A549 (cell line): ENCODE results near the gene CLC. TPM values are rescaled to one million over a fixed set of nuclear protein-coding genes. Genes with fewer than 3 reads are reported as not detected.

Source experiments
- ATAC-seq, 2 experiments: fragments of 200-7000 bp in 1 of 2; fragments of >200 bp in 1 of 2; cut with Nextera tagmentation in 1 of 2; cut with Tn5 transposase in 1 of 2; 3 replicates each; pipeline versions ENCODE4 v1.8.0 to v1.9.1; 2018 to 2020; ENCODE audit warnings: mild to moderate bottlenecking in 1 of 2, moderate library complexity in 1 of 2
- CTCF ChIA-PET: fragments of 300-600 bp; sonication (Branson Sonifier 250); formaldehyde crosslinking; extraction: SDS; loops from one replicate; lab custom pipeline; 2021; ENCODE audit warnings: antibody characterized with exemption, inconsistent platforms; lab: Yijun Ruan, JAX
- POLR2A ChIA-PET: fragments of 350-600 bp; formaldehyde crosslinking; extraction: SDS; loops from one replicate; lab custom pipeline; 2021; ENCODE audit warnings: antibody characterized with exemption, inconsistent platforms; lab: Yijun Ruan, JAX
- DNase-seq, 2 experiments: peaks; one replicate each; pipeline versions ENCODE4 v3.0.0 to v3.0.0-alpha.2; 2011 to 2016; ENCODE audit warnings: low read depth in 1 of 2, low spot score in 1 of 2
- FAIRE-seq: peaks from 2 replicates; lab custom pipeline; 2011; peaks lifted over from hg19 to GRCh38; lab: Jason Lieb, UNC
- H3K27ac ChIP-seq, 2 experiments: fragments of >200 bp; sonication (Bioruptor Twin); formaldehyde crosslinking; 3 replicates each; pipeline ENCODE4 v1.5.1; 2016 to 2017
- H3K4me1 ChIP-seq: fragments of >200 bp; sonication (Bioruptor Twin); formaldehyde crosslinking; 3 replicates; pipeline ENCODE4 v1.6.1; 2016
- H3K4me2 ChIP-seq: fragments of >200 bp; sonication (Bioruptor Twin); formaldehyde crosslinking; 3 replicates; pipeline ENCODE4 v1.6.1; 2016
- H3K4me3 ChIP-seq: fragments of >200 bp; sonication (Bioruptor Twin); formaldehyde crosslinking; 3 replicates; pipeline ENCODE4 v1.5.1; 2016
- H3K9me3 ChIP-seq: fragments of >200 bp; sonication (Bioruptor Twin); formaldehyde crosslinking; 3 replicates; pipeline ENCODE4 v1.6.1; 2016
- EP300 ChIP-seq, 2 experiments: fragments of >200 bp; sonication (Bioruptor Twin); formaldehyde crosslinking; IDR thresholded peaks; 2 replicates in 1 of 2; 3 replicates in 1 of 2; pipeline ENCODE4 v1.6.1; 2016 to 2017
- WGBS: methylation state at CpG from one replicate; pipeline ENCODE4 v1.1.6; 2017; ENCODE audit errors: missing lambda C conversion rate; 5-methylcytosine and 5-hydroxymethylcytosine counted together
- polyA plus RNA-seq, 4 experiments: library from polyadenylated mRNA; depleted of rRNA in 3 of 4; stranded (reverse); fragments of >200 nt; fragmentation: RNase III in 1 of 4; extraction: RNeasy Plus Mini Kit Qiagen cat#74134 plus additional on column Dnase treatment in 1 of 4; gene quantifications; 2 replicates in 3 of 4; 3 replicates in 1 of 4; pipeline ENCODE4 v1.2.3, GENCODE V29; 2011 to 2017
- small RNA-seq, 6 experiments: library from RNA; depleted of rRNA; stranded (forward); fragments of <200 nt; gene quantifications; one replicate each; pipeline ENCODE3, GENCODE V24; 2012

Gene CLC
- polyA plus RNA-seq, 2 of the 4 experiments (the other 2 are of a cell fraction), result not detected

DNA sequence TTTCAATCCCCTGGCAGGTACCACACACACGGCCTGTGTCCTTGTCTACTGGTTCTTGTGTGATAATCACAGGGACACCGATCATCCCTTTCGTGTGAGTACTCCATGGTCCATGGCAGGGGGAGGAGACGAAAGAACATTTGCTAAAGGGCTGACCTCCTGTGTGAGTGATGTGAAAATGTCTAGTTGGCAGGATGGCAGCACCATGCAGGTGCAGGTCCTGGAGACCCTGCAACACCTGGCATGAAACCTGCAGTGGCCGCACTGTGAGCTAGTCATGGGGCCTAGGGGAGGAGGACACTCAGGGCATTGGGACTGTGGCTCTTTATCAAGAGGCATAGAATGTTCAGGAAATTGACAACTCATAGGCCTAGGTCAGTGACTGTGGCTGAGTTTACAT, 56.4 kb downstream of the CLC start:
- Histone ChIP-seq H3K9me3 (0 out of 3 replicates have a peak, but pooled peaks cover 1% of the 10 kb centered on the region), H3K27ac (no peak overlapping the region), H3K4me2 (no peak overlapping the region), H3K4me1 (peaks cover 5% of the 10 kb centered on the region; the same call in 1 of the 3 replicates), H3K4me3 (no peak overlapping the region)
- 74% methylated on average over 5 of the region's 5 CpGs for WGBS
- FAIRE-seq (no peak), ATAC-seq (no peak), DNase-seq (no peak)
- TF ChIP-seq EP300 (IDR thresholded peaks at IDR 0.05), result no peak
- POLR2A ChIA-PET, result no interaction called here
- CTCF ChIA-PET, result interaction anchor here (1.2 to 5.9 kb wide), 3 partner anchors 10 to 130 kb away, joined by 3 to 53 read pairs (median 16); no protein-coding TSS in a partner anchor

Small RNA genes lying within 50 kb of the gene (small RNA-seq; reads per million reads assigned to genes)
- 0 reads per million in 6 experiments for gene RPS29P27

Other genes starting within 250 kb of the CLC start
- gene DLL3, start 239.1 kb downstream of the CLC start, polyA plus RNA-seq (2011; rRNA removed), result 6.8 and 8.3 TPM in 2 replicates
- gene DLL3, start 239.1 kb downstream of the CLC start, polyA plus RNA-seq (2017; fragmentation: RNase III; extraction: RNeasy Plus Mini Kit Qiagen cat#74134 plus additional on column Dnase treatment), result 6.7 TPM in 3 replicates
- gene SELENOV, start 222.9 kb downstream of the CLC start, polyA plus RNA-seq (2011; rRNA removed), result not detected in 2 replicates
- not detected in 3 replicates for gene SELENOV, start 222.9 kb downstream of the CLC start, polyA plus RNA-seq (2017; fragmentation: RNase III; extraction: RNeasy Plus Mini Kit Qiagen cat#74134 plus additional on column Dnase treatment)
- 9.4 and 10.9 TPM in 2 replicates for gene EID2B, start 205.2 kb downstream of the CLC start, polyA plus RNA-seq (2011; rRNA removed)
- 9.2 to 10.1 TPM (median 9.3 TPM) in 3 replicates for gene EID2B, start 205.2 kb downstream of the CLC start, polyA plus RNA-seq (2017; fragmentation: RNase III; extraction: RNeasy Plus Mini Kit Qiagen cat#74134 plus additional on column Dnase treatment)
- 23.2 and 26.1 TPM in 2 replicates for gene EID2, start 197.9 kb downstream of the CLC start, polyA plus RNA-seq (2011; rRNA removed)
- gene EID2, start 197.9 kb downstream of the CLC start, polyA plus RNA-seq (2017; fragmentation: RNase III; extraction: RNeasy Plus Mini Kit Qiagen cat#74134 plus additional on column Dnase treatment), result 49.2 to 53.0 TPM (median 52.9 TPM) in 3 replicates
- not detected in 2 replicates for gene LGALS13, start 135.5 kb downstream of the CLC start, polyA plus RNA-seq (2011; rRNA removed)
- not detected in 3 replicates for gene LGALS13, start 135.5 kb downstream of the CLC start, polyA plus RNA-seq (2017; fragmentation: RNase III; extraction: RNeasy Plus Mini Kit Qiagen cat#74134 plus additional on column Dnase treatment)
- not detected in 2 replicates for gene LGALS16, start 82.1 kb downstream of the CLC start, polyA plus RNA-seq (2011; rRNA removed)
- gene LGALS16, start 82.1 kb downstream of the CLC start, polyA plus RNA-seq (2017; fragmentation: RNase III; extraction: RNeasy Plus Mini Kit Qiagen cat#74134 plus additional on column Dnase treatment), result not detected in 3 replicates
- gene LGALS14, start 33.5 kb downstream of the CLC start, polyA plus RNA-seq (2011; rRNA removed), result not detected in 2 replicates
- gene LGALS14, start 33.5 kb downstream of the CLC start, polyA plus RNA-seq (2017; fragmentation: RNase III; extraction: RNeasy Plus Mini Kit Qiagen cat#74134 plus additional on column Dnase treatment), result not detected in 3 replicates
- gene LEUTX, start 40.8 kb upstream of the CLC start, polyA plus RNA-seq (2011; rRNA removed), result not detected in 2 replicates
- gene LEUTX, start 40.8 kb upstream of the CLC start, polyA plus RNA-seq (2017; fragmentation: RNase III; extraction: RNeasy Plus Mini Kit Qiagen cat#74134 plus additional on column Dnase treatment), result not detected in 3 replicates
- 13.8 and 17.3 TPM in 2 replicates for gene DYRK1B, start 96.1 kb upstream of the CLC start, polyA plus RNA-seq (2011; rRNA removed)
- 12.9 to 21.2 TPM (median 18.6 TPM) in 3 replicates for gene DYRK1B, start 96.1 kb upstream of the CLC start, polyA plus RNA-seq (2017; fragmentation: RNase III; extraction: RNeasy Plus Mini Kit Qiagen cat#74134 plus additional on column Dnase treatment)
- gene FBL, start 108.3 kb upstream of the CLC start, polyA plus RNA-seq (2011; rRNA removed), result 716 and 970 TPM in 2 replicates
- 1,011 to 1,141 TPM (median 1,077 TPM) in 3 replicates for gene FBL, start 108.3 kb upstream of the CLC start, polyA plus RNA-seq (2017; fragmentation: RNase III; extraction: RNeasy Plus Mini Kit Qiagen cat#74134 plus additional on column Dnase treatment)
- gene FCGBP, start 196.6 kb upstream of the CLC start, polyA plus RNA-seq (2011; rRNA removed), result 1.4 and 2.8 TPM in 2 replicates
- gene FCGBP, start 196.6 kb upstream of the CLC start, polyA plus RNA-seq (2017; fragmentation: RNase III; extraction: RNeasy Plus Mini Kit Qiagen cat#74134 plus additional on column Dnase treatment), result 0.61 to 0.74 TPM (median 0.62 TPM) in 3 replicates
- gene PSMC4, start 233.1 kb upstream of the CLC start, polyA plus RNA-seq (2011; rRNA removed), result 192 and 208 TPM in 2 replicates
- gene PSMC4, start 233.1 kb upstream of the CLC start, polyA plus RNA-seq (2017; fragmentation: RNase III; extraction: RNeasy Plus Mini Kit Qiagen cat#74134 plus additional on column Dnase treatment), result 276 to 295 TPM (median 284 TPM) in 3 replicates